ENCODE data around the gene ELAVL4.
"Not testable (repeated sequence)": the region's sequence is repeated elsewhere in the genome, so short reads cannot be mapped to it uniquely, and the experiment has no call there.

The ELAVL4 gene

GRCh38 chr1:50126927-50127715, 18.4 kb downstream of the ELAVL4 start:
- DNase-seq = no peak

- DNase-seq = peak; percentile 39
Observed at GRCh38 chr1:50129201-50129600, 20.5 kb downstream of the ELAVL4 start.

GRCh38 chr1:50132347-50132894, 23.7 kb downstream of the ELAVL4 start:
- peak; percentile 93 for DNase-seq

- DNase-seq = peak; percentile 73
Observed at GRCh38 chr1:50135716-50136115, 27.0 kb downstream of the ELAVL4 start.

GRCh38 chr1:50139339-50140181, 30.8 kb downstream of the ELAVL4 start:
- no peak for DNase-seq

GRCh38 chr1:50140182-50140447, 31.4 kb downstream of the ELAVL4 start:
- DNase-seq = no peak

- no peak for DNase-seq
Observed at GRCh38 chr1:50147191-50147850, 38.6 kb downstream of the ELAVL4 start.

GRCh38 chr1:50148142-50148923, 39.6 kb downstream of the ELAVL4 start:
- no peak for DNase-seq

GRCh38 chr1:50152236-50152635, 43.5 kb downstream of the ELAVL4 start:
- no peak for DNase-seq

GRCh38 chr1:50155541-50155940, 46.8 kb downstream of the ELAVL4 start:
- no peak for DNase-seq

GRCh38 chr1:50156241-50157010, 47.7 kb downstream of the ELAVL4 start:
- DNase-seq = no peak

- DNase-seq = no peak
Observed at GRCh38 chr1:50157306-50157941, 48.7 kb downstream of the ELAVL4 start.

- no peak for DNase-seq
Observed at GRCh38 chr1:50158421-50158820, 49.7 kb downstream of the ELAVL4 start.

GRCh38 chr1:50163680-50164079, 55.0 kb downstream of the ELAVL4 start:
- DNase-seq = no peak

GRCh38 chr1:50166351-50166750, 57.6 kb downstream of the ELAVL4 start:
- not testable (repeated sequence) for DNase-seq

- no peak for DNase-seq
Observed at GRCh38 chr1:50172299-50172698, 63.6 kb downstream of the ELAVL4 start.

- DNase-seq = no peak
Observed at GRCh38 chr1:50174101-50174500, 65.4 kb downstream of the ELAVL4 start.

GRCh38 chr1:50175719-50176639, 67.3 kb downstream of the ELAVL4 start:
- no peak for DNase-seq

GRCh38 chr1:50177994-50178393, 69.3 kb downstream of the ELAVL4 start:
- no peak for DNase-seq

- no peak for DNase-seq
Observed at GRCh38 chr1:50179639-50180038, 70.9 kb downstream of the ELAVL4 start.
